ENCODE data around the gene OPN1LW. TPM values are rescaled to one million over a fixed set of nuclear protein-coding genes. Genes with fewer than 3 reads are reported as not detected.
"Not testable (repeated sequence)": the region's sequence is repeated elsewhere in the genome, so short reads cannot be mapped to it uniquely, and the experiment has no call there.

OPN1LW gene
- total and polyA plus RNA-seq, 2 donors (not counting 3 experiments of a cell fraction or from before 2014, with no cell fraction given): not detected

DNA sequence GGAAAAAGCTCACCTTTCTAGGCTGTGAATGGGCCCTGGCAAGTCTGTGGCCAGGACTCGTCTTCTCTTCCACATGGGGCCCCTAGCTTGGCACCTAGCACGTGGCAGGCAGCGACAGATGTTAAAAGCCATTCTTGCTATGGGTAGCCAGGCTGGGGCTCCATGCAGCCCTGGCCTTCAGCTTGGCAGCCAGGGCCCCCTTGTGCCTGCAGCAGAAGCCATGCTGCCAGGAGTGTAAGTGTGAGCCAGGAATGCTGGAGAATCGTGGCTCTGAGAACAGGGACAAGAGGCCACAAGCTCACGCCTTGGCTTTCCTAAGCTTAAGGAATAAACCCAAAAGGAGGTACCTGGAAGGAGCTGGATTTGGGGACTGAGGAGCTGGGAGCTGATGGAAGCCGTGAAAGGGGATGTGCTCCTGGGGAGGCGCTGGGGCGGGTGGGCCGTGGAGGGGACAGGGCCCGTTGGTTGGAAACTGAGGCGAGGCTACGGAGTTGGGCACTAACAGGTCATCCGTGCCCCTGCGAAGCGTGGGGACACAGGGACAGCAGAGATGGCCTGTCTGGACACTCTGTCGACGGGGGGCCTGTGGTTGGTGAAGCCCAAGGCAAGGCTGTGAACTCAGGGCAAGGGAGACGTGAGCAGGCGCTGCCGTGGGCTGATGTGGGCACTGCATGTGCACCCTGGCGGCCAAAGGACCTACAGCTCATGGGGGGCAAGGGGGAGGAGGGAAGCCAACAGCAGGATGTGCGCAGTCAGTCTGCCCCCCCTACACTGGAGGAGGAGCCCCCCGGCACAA lies 895 bp upstream of the OPN1LW start:
- Histone ChIP-seq H4K20me1 (replicated peaks; ENCODE audit: control insufficient read depth, extremely low read depth, insufficient read depth, low read length) (no peaks in the 10 kb centered on the region), H3K4me2 (ENCODE audit: insufficient read depth, low read length) (no peak overlapping the region), H3K9me1 (replicated peaks; ENCODE audit: control insufficient read depth, extremely low read depth, insufficient read depth, low read length) (no peaks in the 10 kb centered on the region), H3K4me1 (ENCODE audit: control insufficient read depth, extremely low read depth, insufficient read depth, low read length) (no peaks in the 10 kb centered on the region), H3K27me3 (ENCODE audit: control insufficient read depth in 2 of 2, insufficient read depth in 2 of 2, low read length in 2 of 2) (no peaks in the 10 kb centered on the region), H3K79me2 (ENCODE audit: control insufficient read depth, insufficient read depth, low read length) (no peaks in the 10 kb centered on the region), H3K9ac (replicated peaks; ENCODE audit: extremely low read depth, insufficient read depth, low read length) (no peak overlapping the region), H3K27ac (ENCODE audit: insufficient read depth, low read depth, low read length) (no peak overlapping the region), H3K36me3 (ENCODE audit: control insufficient read depth in 2 of 2, extremely low read depth in 1 of 2, insufficient read depth in 2 of 2, low read length in 2 of 2) (no peaks in the 10 kb centered on the region), H3K4me3 (replicated peaks in 1 of 3; ENCODE audit: insufficient read depth in 1 of 3, low read depth in 1 of 3, low read length in 3 of 3) (no peak overlapping the region), H2AFZ (ENCODE audit: low read depth, low read length) (no peak overlapping the region), H3K9me3 (replicated peaks; ENCODE audit: control insufficient read depth, insufficient read depth, low read length) (no peaks in the 10 kb centered on the region)
- no TSS peak for BruUV-seq (replicated peaks)
- DNase-seq (ENCODE audit: low read depth, low spot score) (no peak), FAIRE-seq (no peak)
- dilution Hi-C loops (cut with MboI; ENCODE audit: extremely low pct_ligation_motif_present, low sequenced_read_pairs) (no loop called here), intact Hi-C loops (cut with micrococcal nuclease) (no loop called here)
- no peak for TF ChIP-seq EZH2 (IDR thresholded peaks at IDR 0.05; ENCODE audit: borderline replicate concordance, low read depth, low read length, severe bottlenecking)
- no peak for TF ChIP-seq GATA2 (IDR thresholded peaks at IDR 0.05; ENCODE audit: insufficient read depth, insufficient read length, low read depth, low read length)
- TF ChIP-seq, protein P1, sequence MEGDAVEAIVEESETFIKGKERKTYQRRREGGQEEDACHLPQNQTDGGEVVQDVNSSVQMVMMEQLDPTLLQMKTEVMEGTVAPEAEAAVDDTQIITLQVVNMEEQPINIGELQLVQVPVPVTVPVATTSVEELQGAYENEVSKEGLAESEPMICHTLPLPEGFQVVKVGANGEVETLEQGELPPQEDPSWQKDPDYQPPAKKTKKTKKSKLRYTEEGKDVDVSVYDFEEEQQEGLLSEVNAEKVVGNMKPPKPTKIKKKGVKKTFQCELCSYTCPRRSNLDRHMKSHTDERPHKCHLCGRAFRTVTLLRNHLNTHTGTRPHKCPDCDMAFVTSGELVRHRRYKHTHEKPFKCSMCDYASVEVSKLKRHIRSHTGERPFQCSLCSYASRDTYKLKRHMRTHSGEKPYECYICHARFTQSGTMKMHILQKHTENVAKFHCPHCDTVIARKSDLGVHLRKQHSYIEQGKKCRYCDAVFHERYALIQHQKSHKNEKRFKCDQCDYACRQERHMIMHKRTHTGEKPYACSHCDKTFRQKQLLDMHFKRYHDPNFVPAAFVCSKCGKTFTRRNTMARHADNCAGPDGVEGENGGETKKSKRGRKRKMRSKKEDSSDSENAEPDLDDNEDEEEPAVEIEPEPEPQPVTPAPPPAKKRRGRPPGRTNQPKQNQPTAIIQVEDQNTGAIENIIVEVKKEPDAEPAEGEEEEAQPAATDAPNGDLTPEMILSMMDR (IDR thresholded peaks at IDR 0.05; ENCODE audit: extremely low read depth in 1 of 2, insufficient read depth in 1 of 2, low read depth in 1 of 2, low read length in 2 of 2): no peak
- TF ChIP-seq JUN (IDR thresholded peaks at IDR 0.05; ENCODE audit: borderline replicate concordance, insufficient read depth, insufficient read length, low read depth): no peak
- TF ChIP-seq FOS (IDR thresholded peaks at IDR 0.05; ENCODE audit: borderline replicate concordance, insufficient read depth, low read length): no peak
- no peak for TF ChIP-seq MYC (IDR thresholded peaks at IDR 0.05; ENCODE audit: low read depth, low read length)
- ChIA-PET CTCF (no interaction called here), POLR2A (no interaction called here)

DNA sequence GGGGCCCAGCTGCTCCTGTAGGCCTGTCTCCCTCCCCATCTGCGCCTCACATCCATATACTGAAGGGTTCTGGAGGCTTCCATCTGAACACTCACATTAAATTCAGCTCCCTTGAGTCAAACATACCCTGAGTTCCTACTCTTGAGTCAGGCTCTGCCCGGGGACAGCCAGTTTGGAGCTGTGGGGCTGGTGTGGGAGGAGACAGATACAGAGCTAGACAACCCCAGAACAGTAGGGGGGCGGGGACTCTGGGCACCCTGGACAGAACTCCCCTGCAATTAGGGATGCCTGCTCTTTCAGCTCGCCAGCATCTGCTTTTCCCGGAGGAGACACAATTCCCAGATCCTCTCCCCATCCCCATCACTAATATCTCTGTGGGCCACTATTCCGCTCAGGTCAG lies 7.0 kb downstream of the OPN1LW start:
- H3K9ac ChIP-seq (replicated peaks; ENCODE audit: extremely low read depth, insufficient read depth, low read length); DNase-seq (ENCODE audit: low read depth, low spot score); H3K79me2 ChIP-seq (ENCODE audit: control insufficient read depth, insufficient read depth, low read length); CTCF ChIA-PET; H3K27ac ChIP-seq (ENCODE audit: insufficient read depth, low read depth, low read length); H3K9me3 ChIP-seq (replicated peaks; ENCODE audit: control insufficient read depth, insufficient read depth, low read length); H3K4me3 ChIP-seq (replicated peaks in 1 of 3; ENCODE audit: insufficient read depth in 1 of 3, low read depth in 1 of 3, low read length in 3 of 3); intact Hi-C loops (cut with micrococcal nuclease); H3K27me3 ChIP-seq (ENCODE audit: control insufficient read depth in 2 of 2, insufficient read depth in 2 of 2, low read length in 2 of 2); BruUV-seq (replicated peaks); H3K4me1 ChIP-seq (ENCODE audit: control insufficient read depth, extremely low read depth, insufficient read depth, low read length); H3K36me3 ChIP-seq (ENCODE audit: control insufficient read depth in 2 of 2, extremely low read depth in 1 of 2, insufficient read depth in 2 of 2, low read length in 2 of 2); H3K4me2 ChIP-seq (ENCODE audit: insufficient read depth, low read length); H4K20me1 ChIP-seq (replicated peaks; ENCODE audit: control insufficient read depth, extremely low read depth, insufficient read depth, low read length); dilution Hi-C loops (cut with MboI; ENCODE audit: extremely low pct_ligation_motif_present, low sequenced_read_pairs); POLR2A ChIA-PET; FAIRE-seq; H2AFZ ChIP-seq (ENCODE audit: low read depth, low read length); H3K9me1 ChIP-seq (replicated peaks; ENCODE audit: control insufficient read depth, extremely low read depth, insufficient read depth, low read length): not testable (repeated sequence)

DNA sequence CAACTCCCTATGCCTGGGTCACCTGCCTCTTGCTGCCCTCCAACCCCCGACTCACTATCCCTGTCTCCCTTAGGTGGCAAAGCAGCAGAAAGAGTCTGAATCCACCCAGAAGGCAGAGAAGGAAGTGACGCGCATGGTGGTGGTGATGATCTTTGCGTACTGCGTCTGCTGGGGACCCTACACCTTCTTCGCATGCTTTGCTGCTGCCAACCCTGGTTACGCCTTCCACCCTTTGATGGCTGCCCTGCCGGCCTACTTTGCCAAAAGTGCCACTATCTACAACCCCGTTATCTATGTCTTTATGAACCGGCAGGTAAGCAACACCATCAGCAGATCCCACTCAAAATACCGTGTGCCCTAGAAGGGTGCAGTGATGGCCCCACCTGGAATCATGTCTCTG lies 12.2 kb downstream of the OPN1LW start:
- H3K79me2 ChIP-seq (ENCODE audit: control insufficient read depth, insufficient read depth, low read length); H3K36me3 ChIP-seq (ENCODE audit: control insufficient read depth in 2 of 2, extremely low read depth in 1 of 2, insufficient read depth in 2 of 2, low read length in 2 of 2); POLR2A ChIA-PET; H3K4me2 ChIP-seq (ENCODE audit: insufficient read depth, low read length); DNase-seq (ENCODE audit: low read depth, low spot score); H3K4me3 ChIP-seq (replicated peaks in 1 of 3; ENCODE audit: insufficient read depth in 1 of 3, low read depth in 1 of 3, low read length in 3 of 3); H3K4me1 ChIP-seq (ENCODE audit: control insufficient read depth, extremely low read depth, insufficient read depth, low read length); intact Hi-C loops (cut with micrococcal nuclease); H3K9me3 ChIP-seq (replicated peaks; ENCODE audit: control insufficient read depth, insufficient read depth, low read length); FAIRE-seq; dilution Hi-C loops (cut with MboI; ENCODE audit: extremely low pct_ligation_motif_present, low sequenced_read_pairs); H2AFZ ChIP-seq (ENCODE audit: low read depth, low read length); H3K27me3 ChIP-seq (ENCODE audit: control insufficient read depth in 2 of 2, insufficient read depth in 2 of 2, low read length in 2 of 2); BruUV-seq (replicated peaks); H4K20me1 ChIP-seq (replicated peaks; ENCODE audit: control insufficient read depth, extremely low read depth, insufficient read depth, low read length); H3K9ac ChIP-seq (replicated peaks; ENCODE audit: extremely low read depth, insufficient read depth, low read length); CTCF ChIA-PET; H3K27ac ChIP-seq (ENCODE audit: insufficient read depth, low read depth, low read length); H3K9me1 ChIP-seq (replicated peaks; ENCODE audit: control insufficient read depth, extremely low read depth, insufficient read depth, low read length): not testable (repeated sequence)

Measured in endothelial cell of umbilical vein (primary cell).